GM23248 (cell line): ENCODE data around the gene CLEC4A. TPM values are rescaled to one million over a fixed set of nuclear protein-coding genes. Genes with fewer than 3 reads are reported as not detected.

ENCODE experiments used
- DNase-seq: peaks from one replicate; pipeline ENCODE4 v3.0.0-alpha.2; 2015
- H2AFZ ChIP-seq: fragments of 200-600 bp; sonication (generic); 2 replicates; pipeline ENCODE4 v1.6.1; 2016; ENCODE audit warnings: antibody characterized with exemption
- H3F3A ChIP-seq: fragments of 200-600 bp; sonication (generic); 2 replicates; pipeline ENCODE4 v1.6.1; 2016; ENCODE audit warnings: mild to moderate bottlenecking, antibody characterized with exemption, mixed run types; ENCODE audit not compliant: insufficient read depth
- H3K27ac ChIP-seq: fragments of 200-600 bp; sonication (generic); 2 replicates; pipeline ENCODE4 v1.5.1; 2016; ENCODE audit warnings: mild to moderate bottlenecking
- H3K27me3 ChIP-seq: fragments of 200-600 bp; sonication (generic); replicated peaks from 2 replicates; pipeline ENCODE4 v1.6.1; 2016; ENCODE audit warnings: mild to moderate bottlenecking; ENCODE audit not compliant: insufficient read depth
- H3K36me3 ChIP-seq: fragments of 200-600 bp; sonication (generic); 2 replicates; pipeline ENCODE4 v1.6.1; 2016; ENCODE audit warnings: low read depth, mild to moderate bottlenecking
- H3K4me1 ChIP-seq: fragments of 200-600 bp; sonication (generic); 2 replicates; pipeline ENCODE4 v1.6.1; 2016; ENCODE audit warnings: mild to moderate bottlenecking; ENCODE audit not compliant: insufficient read depth
- H3K4me2 ChIP-seq: fragments of 200-600 bp; sonication (generic); one replicate; pipeline ENCODE4 v1.6.1; 2016; ENCODE audit warnings: mild to moderate bottlenecking; ENCODE audit not compliant: unreplicated experiment
- H3K4me3 ChIP-seq: fragments of 200-600 bp; sonication (generic); 2 replicates; pipeline ENCODE4 v1.5.1; 2016; ENCODE audit warnings: mild to moderate bottlenecking
- H3K79me2 ChIP-seq: fragments of 200-600 bp; sonication (generic); 2 replicates; pipeline ENCODE4 v1.6.1; 2016; ENCODE audit warnings: mild to moderate bottlenecking; ENCODE audit not compliant: insufficient read depth
- H3K9ac ChIP-seq: fragments of 200-600 bp; sonication (generic); 2 replicates; pipeline ENCODE4 v1.6.1; 2016; ENCODE audit warnings: mild to moderate bottlenecking
- H3K9me2 ChIP-seq: fragments of 200-600 bp; sonication (generic); 2 replicates; pipeline ENCODE4 v1.6.1; 2016; ENCODE audit warnings: mixed run types, mild to moderate bottlenecking, moderate library complexity; ENCODE audit not compliant: insufficient read depth
- H3K9me3 ChIP-seq: fragments of 200-600 bp; sonication (generic); one replicate; pipeline ENCODE4 v1.6.1; 2017; ENCODE audit warnings: low read depth
- H4K20me1 ChIP-seq: fragments of 200-600 bp; sonication (generic); 2 replicates; pipeline ENCODE4 v1.6.0; 2016; ENCODE audit not compliant: insufficient read depth
- EZH2 ChIP-seq: fragments of 200-600 bp; sonication (generic); IDR thresholded peaks from 2 replicates; pipeline ENCODE4 v1.6.1; 2018; ENCODE audit warnings: antibody characterized with exemption, mild to moderate bottlenecking; ENCODE audit not compliant: insufficient read depth, poor library complexity, severe bottlenecking
- EZH2phosphoT487 ChIP-seq: fragments of 200-600 bp; sonication (generic); IDR thresholded peaks from 2 replicates; pipeline ENCODE4 v1.6.1; 2018; ENCODE audit warnings: antibody characterized with exemption, moderate library complexity, mild to moderate bottlenecking, low read depth; ENCODE audit not compliant: insufficient read depth
- WGBS, 2 experiments: methylation state at CpG; one replicate each; pipeline ENCODE4 v1.1.6; 2015 to 2017; ENCODE audit warnings: low lambda C conversion rate in 2 of 2, low coverage in 1 of 2; ENCODE audit errors: missing lambda C conversion rate in 2 of 2; 5-methylcytosine and 5-hydroxymethylcytosine counted together
- in situ Hi-C: fragments of 300-500 bp; cut with MboI; formaldehyde crosslinking; loops from 2 replicates; pipeline ENCODE4 v1.15.0; 2020
- polyA plus RNA-seq: library from polyadenylated mRNA; unstranded; fragments of >200 nt; fragmentation: Nextera tagmentation; extraction: Ambion mirVana; gene quantifications from 2 replicates; pipeline ENCODE4 v1.2.1, GENCODE V29; 2016
- total RNA-seq: library from RNA; depleted of rRNA; stranded (reverse); fragments of >200 nt; shearing (Covaris generic); gene quantifications from 2 replicates; pipeline ENCODE4 v1.2.3, GENCODE V29; 2014

The CLEC4A gene
- total and polyA plus RNA-seq, 2 experiments from 2014 or later, result 1.0 TPM; not detected in 1

DNA sequence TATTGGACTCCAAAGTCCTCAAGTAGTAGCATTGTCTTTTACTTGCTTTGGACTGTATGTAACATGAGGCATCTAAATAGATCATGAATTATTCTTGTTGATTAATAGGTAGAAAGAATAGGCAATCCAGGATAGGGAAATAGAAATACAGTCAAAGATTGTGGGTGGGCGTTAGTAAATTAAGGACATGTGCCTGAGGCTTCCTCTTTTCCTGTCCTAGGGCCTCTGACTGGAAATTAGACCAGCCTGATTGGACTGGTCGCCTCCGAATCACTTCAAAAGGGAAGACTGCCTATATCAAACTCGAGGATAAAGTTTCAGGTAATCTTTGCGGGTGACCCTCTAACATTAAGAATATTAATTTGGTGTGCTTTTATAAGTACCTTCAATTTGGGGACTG is 33.7 kb upstream of the CLEC4A start:
- 74 to 81% methylated on average over 5 of the region's 5 CpGs for WGBS, 2 experiments
- H3F3A ChIP-seq, result no peaks in the 10 kb centered on the region
- in situ Hi-C loops, result no loop called here
- H3K27ac ChIP-seq, result no peak overlapping the region
- H3K4me3 ChIP-seq, result no peak overlapping the region
- no peak for DNase-seq
- no peaks in the 10 kb centered on the region for H3K9me2 ChIP-seq
- H2AFZ ChIP-seq, result no peak overlapping the region
- no peaks in the 10 kb centered on the region for H4K20me1 ChIP-seq
- TF ChIP-seq EZH2phosphoT487, result no peak
- TF ChIP-seq EZH2, result no peak
- peaks cover 54% of the 10 kb centered on the region for H3K79me2 ChIP-seq
- no peaks in the 10 kb centered on the region for H3K9me3 ChIP-seq
- H3K9ac ChIP-seq, result no peak overlapping the region
- no peaks in the 10 kb centered on the region for H3K27me3 ChIP-seq
- H3K36me3 ChIP-seq, result peaks cover 35% of the 10 kb centered on the region
- H3K4me1 ChIP-seq, result no peaks in the 10 kb centered on the region
- H3K4me2 ChIP-seq, result no peak overlapping the region

DNA sequence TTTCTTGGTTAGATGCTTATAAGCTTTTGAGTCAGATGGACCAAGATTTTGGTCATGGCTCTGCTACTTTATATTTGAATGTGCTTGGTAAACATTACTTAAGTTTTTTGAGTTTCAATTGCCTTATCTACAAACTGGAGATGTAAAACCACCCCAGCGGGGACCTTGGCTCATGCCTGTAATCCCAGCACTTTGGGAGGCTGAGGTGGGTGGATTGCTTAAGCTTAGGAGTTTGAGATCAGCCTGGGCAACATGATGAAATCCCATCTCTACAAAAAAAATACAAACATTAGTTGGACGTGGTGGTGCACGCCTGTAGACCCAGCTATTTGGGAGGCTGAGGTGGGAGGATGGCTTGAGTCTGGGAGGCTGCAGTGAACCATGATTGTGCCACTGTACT is 30.1 kb upstream of the CLEC4A start:
- Histone ChIP-seq H2AFZ (no peak overlapping the region), H3K79me2 (peaks cover 19% of the 10 kb centered on the region), H3K4me1 (no peaks in the 10 kb centered on the region), H3F3A (no peaks in the 10 kb centered on the region), H3K4me2 (no peak overlapping the region), H3K27me3 (no peaks in the 10 kb centered on the region), H3K9me3 (no peaks in the 10 kb centered on the region), H4K20me1 (no peaks in the 10 kb centered on the region), H3K36me3 (peaks cover 60% of the 10 kb centered on the region), H3K4me3 (no peak overlapping the region), H3K9ac (no peak overlapping the region), H3K9me2 (no peaks in the 10 kb centered on the region), H3K27ac (no peak overlapping the region)
- 92 to 96% methylated on average over 3 of the region's 3 CpGs for WGBS, 2 experiments
- in situ Hi-C loops, result no loop called here
- no peak for DNase-seq
- TF ChIP-seq EZH2, result no peak
- no peak for TF ChIP-seq EZH2phosphoT487

DNA sequence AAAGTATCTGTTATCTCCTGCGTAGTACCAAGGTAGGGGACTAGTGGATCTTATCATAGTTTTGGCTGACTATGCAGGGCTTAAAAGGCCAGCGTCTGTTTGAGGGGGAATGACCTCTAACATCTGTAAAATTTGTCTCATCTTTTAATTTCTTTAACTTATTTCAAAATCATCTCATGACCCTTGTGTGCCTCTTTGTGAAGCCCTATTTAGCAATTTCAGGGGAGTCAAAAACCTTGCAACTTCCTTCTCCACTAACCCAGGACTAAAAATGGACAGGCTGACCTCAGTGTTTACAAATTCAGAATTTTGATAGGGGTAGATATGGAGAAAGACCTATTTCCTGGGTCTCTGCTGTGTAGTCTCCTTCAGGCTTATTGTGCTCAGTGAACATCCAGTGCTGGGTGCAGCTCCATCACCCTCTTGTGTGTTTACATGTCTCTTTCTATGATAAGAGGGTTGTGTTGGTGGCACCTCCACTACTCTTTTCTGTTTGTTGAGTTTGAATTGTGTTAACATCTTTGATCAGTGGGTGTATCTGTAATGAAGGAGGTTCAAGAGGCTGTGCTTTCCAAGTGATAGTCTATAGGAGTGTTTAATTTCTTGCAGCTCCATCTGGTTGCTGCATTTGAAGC is 27.0 kb upstream of the CLEC4A start:
- peaks cover 52% of the 10 kb centered on the region for H3K36me3 ChIP-seq
- no peaks in the 10 kb centered on the region for H3K9me2 ChIP-seq
- no peaks in the 10 kb centered on the region for H3K9me3 ChIP-seq
- H3K79me2 ChIP-seq, result no peaks in the 10 kb centered on the region
- H3F3A ChIP-seq, result no peaks in the 10 kb centered on the region
- DNase-seq, result no peak
- 100% methylated on average over 2 of the region's 2 CpGs for WGBS, 2 experiments
- in situ Hi-C loops, result no loop called here
- H2AFZ ChIP-seq, result no peak overlapping the region
- no peaks in the 10 kb centered on the region for H3K27me3 ChIP-seq
- no peaks in the 10 kb centered on the region for H4K20me1 ChIP-seq
- TF ChIP-seq EZH2, result no peak
- TF ChIP-seq EZH2phosphoT487, result no peak
- H3K27ac ChIP-seq, result no peak overlapping the region
- no peak overlapping the region for H3K4me2 ChIP-seq
- no peaks in the 10 kb centered on the region for H3K4me1 ChIP-seq
- H3K9ac ChIP-seq, result no peak overlapping the region
- no peak overlapping the region for H3K4me3 ChIP-seq

DNA sequence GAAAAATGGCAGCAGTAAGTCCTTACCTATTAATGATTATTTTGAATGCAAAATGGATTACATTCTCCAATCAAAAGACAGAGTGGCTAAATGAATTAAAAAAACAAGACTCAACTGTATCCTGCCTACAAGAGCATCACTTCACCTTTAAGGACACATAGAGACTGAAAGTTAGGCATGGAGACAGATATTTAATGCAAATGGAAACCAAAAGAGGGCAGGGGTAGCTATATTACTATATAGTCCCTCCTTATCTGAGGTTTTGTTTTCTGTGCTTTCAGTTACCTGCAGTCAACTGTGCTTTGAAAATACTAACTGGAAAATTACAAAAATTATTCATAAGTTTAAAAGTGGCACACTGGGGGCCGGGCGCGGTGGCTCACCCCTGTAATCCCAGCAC is 24.2 kb upstream of the CLEC4A start:
- H3K79me2 ChIP-seq, result no peaks in the 10 kb centered on the region
- H3K27ac ChIP-seq, result no peak overlapping the region
- no peak overlapping the region for H3K4me2 ChIP-seq
- in situ Hi-C loops, result no loop called here
- H3F3A ChIP-seq, result no peaks in the 10 kb centered on the region
- WGBS, 2 experiments, result 95 to 98% methylated on average over 3 of the region's 3 CpGs
- no peaks in the 10 kb centered on the region for H3K27me3 ChIP-seq
- no peaks in the 10 kb centered on the region for H4K20me1 ChIP-seq
- no peaks in the 10 kb centered on the region for H3K4me1 ChIP-seq
- H3K36me3 ChIP-seq, result peaks cover 28% of the 10 kb centered on the region
- no peaks in the 10 kb centered on the region for H3K9me2 ChIP-seq
- H3K9ac ChIP-seq, result no peak overlapping the region
- H2AFZ ChIP-seq, result no peak overlapping the region
- H3K4me3 ChIP-seq, result no peak overlapping the region
- TF ChIP-seq EZH2 (no peak), EZH2phosphoT487 (no peak)
- no peaks in the 10 kb centered on the region for H3K9me3 ChIP-seq
- no peak for DNase-seq
